Esophagus squamous epithelium (tissue), 5 donors: ENCODE results near the gene WFIKKN1. TPM values are rescaled to one million over a fixed set of nuclear protein-coding genes. Genes with fewer than 3 reads are reported as not detected.
A peak's percentile ranks its signal among the peaks of the same experiment; 100 is the strongest.

Source experiments
- DNase-seq: peaks from one replicate; lab custom pipeline; 2025; lab: John Stamatoyannopoulos, UW
- H3K27ac ChIP-seq, 4 donors: fragments of 200-600 bp; sonication (generic); one replicate each; pipeline ENCODE4 v1.5.1; 2016 to 2019; ENCODE audit warnings: mild to moderate bottlenecking in 1 of 4
- H3K27me3 ChIP-seq, 4 donors: fragments of 200-600 bp; sonication (generic); 1 replicate in 3 of 4; 2 replicates in 1 of 4; pipeline versions ENCODE4 v1.5.1 to v1.6.0; 2017 to 2021; ENCODE audit warnings: antibody characterized with exemption in 1 of 4
- H3K36me3 ChIP-seq, 3 donors: fragments of 200-600 bp; sonication (generic); one replicate each; pipeline ENCODE4 v1.5.1; 2016 to 2019
- H3K4me1 ChIP-seq, 3 donors: fragments of 200-600 bp; sonication (generic); one replicate each; pipeline ENCODE4 v1.5.1; 2017 to 2019
- H3K4me3 ChIP-seq, 4 donors: fragments of 200-600 bp; sonication (generic); 1 replicate in 3 of 4; 2 replicates in 1 of 4; pipeline ENCODE4 v1.5.1; 2016 to 2019; ENCODE audit warnings: mild to moderate bottlenecking in 2 of 4, moderate library complexity in 1 of 4
- H3K9me3 ChIP-seq, 3 donors: fragments of 200-600 bp; sonication (generic); one replicate each; pipeline ENCODE4 v1.5.1; 2016 to 2019
- POLR2A ChIP-seq, 4 donors: fragments of 450-650 bp; IDR thresholded peaks; one replicate each; pipeline ENCODE4 v1.6.1; 2017; ENCODE audit warnings: antibody characterized with exemption in 4 of 4, mild to moderate bottlenecking in 4 of 4, moderate library complexity in 3 of 4
- WGBS, 2 donors: methylation state at CpG; one replicate each; pipeline ENCODE4 v1.1.5; 2018; 5-methylcytosine and 5-hydroxymethylcytosine counted together
- intact Hi-C: fragments of 100-400 bp; cut with DNase I; formaldehyde crosslinking; loops from one replicate; pipeline ENCODE4 v1.15.0; 2022
- total RNA-seq, 4 donors: library from RNA; depleted of rRNA; stranded (reverse); fragments of >200 nt; gene quantifications; one replicate each; pipeline ENCODE4 v1.1.0, GENCODE V29; 2016
- TF ChIP-seq, protein P1 (sequence below), 6 experiments: fragments of 450-650 bp in 4 of 6; fragments of 200-600 bp in 2 of 6; sonication (generic) in 2 of 6; IDR thresholded peaks; one replicate each; pipeline ENCODE4 v1.5.1; 2016 to 2019; ENCODE audit warnings: antibody characterized with exemption in 6 of 6, mild to moderate bottlenecking in 4 of 6, moderate library complexity in 4 of 6
- donor health status: DM: yes; HTN: yes; CAD: no.

The WFIKKN1 gene
- total RNA-seq, 4 donors from 2014 or later, result under 0.01 to 1.8 (median 0.29) TPM

DNA sequence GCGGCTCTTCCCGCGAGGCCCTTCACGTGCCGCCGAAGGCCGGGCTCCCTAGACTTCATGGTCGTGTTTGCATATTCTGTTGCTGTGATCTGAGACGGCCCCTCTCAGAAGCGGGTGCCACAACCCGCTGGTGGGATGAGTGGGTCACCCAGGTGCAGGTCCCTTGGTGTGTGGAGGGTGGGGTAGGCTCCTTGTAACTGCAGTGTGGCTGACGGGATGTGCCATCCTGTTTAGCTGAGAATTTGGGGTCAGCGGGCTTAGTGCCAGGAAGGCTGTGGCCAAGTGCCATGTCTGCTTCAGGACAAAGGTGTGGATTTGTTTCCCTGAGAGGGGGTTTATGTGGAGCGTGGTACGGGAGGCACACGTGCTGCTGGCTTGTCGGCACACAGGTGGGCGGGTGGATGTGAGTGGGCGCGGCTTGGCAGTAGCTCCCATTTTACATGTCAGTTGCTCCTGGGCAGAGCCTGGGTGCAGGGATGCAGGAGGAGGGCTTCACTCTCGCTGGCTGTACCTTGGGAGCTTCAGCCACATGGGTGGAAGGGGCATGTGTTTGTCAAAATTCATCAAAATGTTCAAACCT is 9.2 kb upstream of the WFIKKN1 start:
- peak overlapping the region in 2 of 4 donors; percentile 34 to 73 for H3K27ac ChIP-seq
- no peak for DNase-seq
- WGBS, 2 donors, result 45 to 55% methylated on average over 2 to 4 of the region's 21 CpGs
- H3K36me3 ChIP-seq, result peaks cover 0 to 37% (median 0%) of the 10 kb centered on the region in 3 donors
- intact Hi-C loops, result no loop called here
- H3K4me3 ChIP-seq, result peak overlapping the region in 1 of 4 donors; percentile 18
- TF ChIP-seq, protein P1, sequence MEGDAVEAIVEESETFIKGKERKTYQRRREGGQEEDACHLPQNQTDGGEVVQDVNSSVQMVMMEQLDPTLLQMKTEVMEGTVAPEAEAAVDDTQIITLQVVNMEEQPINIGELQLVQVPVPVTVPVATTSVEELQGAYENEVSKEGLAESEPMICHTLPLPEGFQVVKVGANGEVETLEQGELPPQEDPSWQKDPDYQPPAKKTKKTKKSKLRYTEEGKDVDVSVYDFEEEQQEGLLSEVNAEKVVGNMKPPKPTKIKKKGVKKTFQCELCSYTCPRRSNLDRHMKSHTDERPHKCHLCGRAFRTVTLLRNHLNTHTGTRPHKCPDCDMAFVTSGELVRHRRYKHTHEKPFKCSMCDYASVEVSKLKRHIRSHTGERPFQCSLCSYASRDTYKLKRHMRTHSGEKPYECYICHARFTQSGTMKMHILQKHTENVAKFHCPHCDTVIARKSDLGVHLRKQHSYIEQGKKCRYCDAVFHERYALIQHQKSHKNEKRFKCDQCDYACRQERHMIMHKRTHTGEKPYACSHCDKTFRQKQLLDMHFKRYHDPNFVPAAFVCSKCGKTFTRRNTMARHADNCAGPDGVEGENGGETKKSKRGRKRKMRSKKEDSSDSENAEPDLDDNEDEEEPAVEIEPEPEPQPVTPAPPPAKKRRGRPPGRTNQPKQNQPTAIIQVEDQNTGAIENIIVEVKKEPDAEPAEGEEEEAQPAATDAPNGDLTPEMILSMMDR (IDR thresholded peaks at IDR 0.05), result no peak
- TF ChIP-seq POLR2A (IDR thresholded peaks at IDR 0.05), result no peak
- H3K9me3 ChIP-seq, result no peaks in the 10 kb centered on the region
- peaks cover 9 to 47% (median 9%) of the 10 kb centered on the region in 3 donors for H3K4me1 ChIP-seq
- H3K27me3 ChIP-seq, result no peaks in the 10 kb centered on the region

DNA sequence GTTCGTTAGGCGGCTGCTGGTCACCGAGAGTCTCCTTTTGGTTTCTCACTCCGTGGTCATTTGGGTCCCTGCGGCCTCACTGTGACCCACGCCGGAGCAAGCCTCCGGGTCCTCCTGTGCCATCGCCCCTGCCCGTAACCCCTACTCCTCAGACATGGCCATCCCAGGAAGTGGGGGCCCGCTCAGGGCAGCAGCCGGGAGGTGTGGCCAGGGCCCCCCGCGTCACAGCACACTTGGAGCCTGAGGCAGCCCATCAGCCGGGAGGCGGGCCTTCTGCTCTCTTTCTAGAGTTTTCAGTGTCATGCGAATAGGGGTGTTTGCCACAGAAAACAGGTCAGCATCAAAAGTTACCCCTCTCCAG is 7.9 kb upstream of the WFIKKN1 start:
- no peak for DNase-seq
- intact Hi-C loops, result no loop called here
- Histone ChIP-seq H3K36me3 (peaks cover under 1 to 41% (median 6%) of the 10 kb centered on the region in 3 donors), H3K4me3 (no peak overlapping the region), H3K9me3 (no peaks in the 10 kb centered on the region), H3K27me3 (no peaks in the 10 kb centered on the region), H3K4me1 (peaks cover 15 to 58% (median 18%) of the 10 kb centered on the region in 3 donors), H3K27ac (peak overlapping the region in 2 of 4 donors; percentile 45 to 73)
- TF ChIP-seq POLR2A (IDR thresholded peaks at IDR 0.05), result no peak
- TF ChIP-seq, protein P1 (IDR thresholded peaks at IDR 0.05), result no peak
- 75 to 90% methylated on average over 8 to 10 of the region's 17 CpGs for WGBS, 2 donors

DNA sequence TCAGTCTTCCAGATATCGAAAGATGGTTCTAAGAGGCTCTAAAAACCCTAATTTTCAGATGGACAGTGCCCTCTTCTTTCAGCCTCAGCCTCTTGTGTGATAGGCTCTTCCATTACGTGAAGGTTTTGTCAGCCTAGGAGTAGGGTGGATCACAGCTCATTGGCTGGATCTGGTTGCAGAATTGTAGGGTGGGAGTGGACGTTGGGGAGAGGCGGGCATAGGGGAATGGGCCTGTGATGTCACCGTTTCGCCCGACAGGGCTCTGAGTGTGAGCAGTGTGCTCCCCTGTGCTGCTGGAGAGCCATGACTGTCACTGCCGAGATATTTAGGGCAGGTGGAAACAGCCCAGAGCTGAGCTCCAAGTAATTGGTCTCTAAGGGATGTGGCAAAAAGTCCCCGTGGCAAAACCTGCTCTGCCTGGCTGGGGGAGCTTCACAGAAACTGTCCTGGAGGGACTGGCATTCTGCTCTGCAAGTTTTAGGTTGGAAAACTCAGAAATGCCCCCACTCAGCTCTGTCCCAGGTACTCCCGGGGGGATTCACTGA is 6.2 kb upstream of the WFIKKN1 start:
- no peak for DNase-seq
- WGBS, 2 donors, result 79 to 85% methylated on average over 6 to 7 of the region's 10 CpGs
- intact Hi-C loops, result no loop called here
- Histone ChIP-seq H3K4me1 (peaks cover 15 to 58% (median 21%) of the 10 kb centered on the region in 3 donors), H3K9me3 (no peaks in the 10 kb centered on the region), H3K27me3 (no peaks in the 10 kb centered on the region), H3K27ac (no peak overlapping the region), H3K36me3 (peaks cover 6 to 50% (median 9%) of the 10 kb centered on the region in 3 donors), H3K4me3 (no peak overlapping the region)
- TF ChIP-seq POLR2A (IDR thresholded peaks at IDR 0.05), result no peak
- TF ChIP-seq, protein P1 (IDR thresholded peaks at IDR 0.05), result no peak

DNA sequence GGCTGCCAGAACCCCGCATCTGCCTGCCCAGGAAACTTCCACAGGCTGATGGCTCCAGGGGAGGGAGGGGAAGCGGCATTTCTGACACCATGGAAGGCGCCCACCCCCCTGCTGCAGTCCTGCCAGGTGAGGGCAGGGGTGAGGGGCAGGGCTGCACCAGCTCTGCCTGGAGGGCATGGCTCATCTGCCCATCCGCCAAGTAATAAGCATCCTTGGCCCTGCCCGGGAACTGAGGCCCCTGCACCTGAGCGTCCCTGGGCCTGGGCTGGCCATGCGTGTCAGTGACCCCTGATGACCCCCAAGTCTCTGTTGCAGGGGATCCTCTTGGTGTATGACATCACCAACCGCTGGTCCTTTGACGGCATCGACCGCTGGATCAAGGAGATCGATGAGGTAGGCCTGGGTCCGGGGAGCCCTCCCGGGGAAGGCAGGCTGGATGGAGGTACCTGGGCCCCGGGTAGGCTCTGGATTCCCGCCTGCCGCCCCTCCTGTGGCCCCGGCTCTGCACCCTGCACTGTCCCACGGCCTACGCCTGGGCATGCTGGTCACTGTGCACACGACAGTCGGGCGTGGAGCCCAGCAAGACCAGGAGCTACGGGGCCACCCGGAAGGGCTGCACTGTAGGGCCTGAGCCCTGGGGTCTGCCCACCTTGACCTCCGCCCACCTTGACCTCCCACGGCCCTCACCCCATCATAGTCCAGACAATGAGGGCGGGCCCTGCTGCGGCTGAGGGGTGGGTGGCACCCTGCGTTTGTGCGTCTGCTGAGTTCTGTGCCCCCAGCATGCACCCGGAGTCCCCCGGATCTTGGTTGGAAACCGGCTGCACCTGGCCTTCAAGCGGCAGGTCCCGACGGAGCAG is 5.4 kb upstream of the WFIKKN1 start:
- no peak for DNase-seq
- H3K36me3 ChIP-seq, result peaks cover 6 to 50% (median 9%) of the 10 kb centered on the region in 3 donors
- H3K9me3 ChIP-seq, result no peaks in the 10 kb centered on the region
- intact Hi-C loops, result no loop called here
- no peaks in the 10 kb centered on the region for H3K27me3 ChIP-seq
- TF ChIP-seq, protein P1 (IDR thresholded peaks at IDR 0.05), result no peak
- TF ChIP-seq POLR2A (IDR thresholded peaks at IDR 0.05), result no peak
- WGBS, 2 donors, result 96% methylated on average over 5 of the region's 37 CpGs; no CpG with 5 or more reads in 1 of the 2 donors
- no peak overlapping the region for H3K4me3 ChIP-seq
- peaks cover 19 to 58% (median 26%) of the 10 kb centered on the region in 3 donors for H3K4me1 ChIP-seq
- H3K27ac ChIP-seq, result no peak overlapping the region
